Measurements from ENCODE around the gene OR6K2.

GRCh38 chr1:158692356-158692755, 8.1 kb downstream of the OR6K2 start:
- no peak for TF ChIP-seq POLR2A (IDR thresholded peaks at IDR 0.05)
- TF ChIP-seq, protein P1, sequence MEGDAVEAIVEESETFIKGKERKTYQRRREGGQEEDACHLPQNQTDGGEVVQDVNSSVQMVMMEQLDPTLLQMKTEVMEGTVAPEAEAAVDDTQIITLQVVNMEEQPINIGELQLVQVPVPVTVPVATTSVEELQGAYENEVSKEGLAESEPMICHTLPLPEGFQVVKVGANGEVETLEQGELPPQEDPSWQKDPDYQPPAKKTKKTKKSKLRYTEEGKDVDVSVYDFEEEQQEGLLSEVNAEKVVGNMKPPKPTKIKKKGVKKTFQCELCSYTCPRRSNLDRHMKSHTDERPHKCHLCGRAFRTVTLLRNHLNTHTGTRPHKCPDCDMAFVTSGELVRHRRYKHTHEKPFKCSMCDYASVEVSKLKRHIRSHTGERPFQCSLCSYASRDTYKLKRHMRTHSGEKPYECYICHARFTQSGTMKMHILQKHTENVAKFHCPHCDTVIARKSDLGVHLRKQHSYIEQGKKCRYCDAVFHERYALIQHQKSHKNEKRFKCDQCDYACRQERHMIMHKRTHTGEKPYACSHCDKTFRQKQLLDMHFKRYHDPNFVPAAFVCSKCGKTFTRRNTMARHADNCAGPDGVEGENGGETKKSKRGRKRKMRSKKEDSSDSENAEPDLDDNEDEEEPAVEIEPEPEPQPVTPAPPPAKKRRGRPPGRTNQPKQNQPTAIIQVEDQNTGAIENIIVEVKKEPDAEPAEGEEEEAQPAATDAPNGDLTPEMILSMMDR (IDR thresholded peaks at IDR 0.05), result no peak
